NCI-H2196 (cell line): ENCODE measurements around the gene AARSD1.
A peak's percentile ranks its signal among the peaks of the same experiment; 100 is the strongest.
"Not testable (repeated sequence)": the region's sequence is repeated elsewhere in the genome, so short reads cannot be mapped to it uniquely, and the experiment has no call there.

Experiments
- DNase-seq: peaks from one replicate; lab custom pipeline; 2025; ENCODE audit not compliant: unreplicated experiment; lab: John Stamatoyannopoulos, UW

AARSD1 gene

DNA sequence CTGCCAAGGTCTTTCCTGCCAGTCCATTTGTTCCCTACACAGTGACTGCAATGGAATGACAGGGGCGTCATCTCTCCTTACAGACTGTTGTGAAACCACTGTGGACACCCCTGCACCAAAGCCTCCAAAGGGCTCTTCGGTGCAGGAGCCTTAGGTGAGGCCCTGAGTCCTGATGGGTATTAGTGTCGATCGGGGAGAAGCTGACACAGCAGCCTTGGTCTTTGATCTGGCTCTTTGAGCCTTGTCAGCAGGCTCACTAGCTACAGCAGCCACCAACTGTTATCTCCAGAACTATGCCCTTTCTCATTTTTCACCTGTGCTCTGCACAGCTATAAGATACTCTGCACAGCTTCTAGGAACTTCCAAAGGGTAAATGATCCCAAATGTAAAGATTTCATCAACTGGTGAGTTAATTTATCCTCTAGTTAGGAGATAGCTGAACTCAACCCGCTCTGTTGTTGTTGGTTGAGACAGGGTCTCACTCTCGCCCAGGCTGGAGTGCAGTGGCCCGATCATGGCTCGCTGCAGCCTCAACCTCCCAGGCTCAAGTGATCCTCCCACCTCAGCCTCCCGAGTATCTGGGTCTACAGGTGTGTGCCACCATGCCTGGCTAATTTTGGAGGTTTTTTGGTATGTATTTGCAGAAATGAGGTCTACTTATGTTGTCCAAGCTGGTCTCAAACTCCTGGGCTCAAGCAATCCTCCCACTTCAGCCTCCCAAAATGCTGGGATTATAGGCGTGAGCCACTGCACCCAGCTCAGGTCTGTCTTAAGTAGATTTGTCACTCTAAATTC, 44.0 kb downstream of the AARSD1 start:
- DNase-seq: no peak

- DNase-seq: not testable (repeated sequence)
Measured at GRCh38 chr17:42919522-42920077, 44.7 kb downstream of the AARSD1 start.

GRCh38 chr17:42918902-42919521, 45.2 kb downstream of the AARSD1 start:
- peak; percentile 24 for DNase-seq

DNA sequence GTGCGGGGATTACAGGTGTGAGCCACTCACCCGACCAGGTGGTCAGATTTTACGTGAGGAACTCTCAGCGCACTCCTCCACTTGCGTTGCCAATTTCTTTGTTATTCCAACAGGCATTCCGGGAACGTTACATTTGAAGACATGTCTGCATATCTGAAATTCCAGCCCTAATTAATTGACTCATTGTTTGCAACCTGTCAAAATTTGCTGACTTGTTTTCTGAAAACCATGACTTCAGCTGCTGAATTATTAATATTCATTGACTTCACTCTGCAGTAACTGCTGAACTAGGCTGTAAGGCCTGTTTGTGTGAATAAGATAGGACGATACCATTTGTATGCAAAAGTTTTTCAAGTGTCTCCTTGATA, 47.0 kb downstream of the AARSD1 start:
- DNase-seq: no peak

DNA sequence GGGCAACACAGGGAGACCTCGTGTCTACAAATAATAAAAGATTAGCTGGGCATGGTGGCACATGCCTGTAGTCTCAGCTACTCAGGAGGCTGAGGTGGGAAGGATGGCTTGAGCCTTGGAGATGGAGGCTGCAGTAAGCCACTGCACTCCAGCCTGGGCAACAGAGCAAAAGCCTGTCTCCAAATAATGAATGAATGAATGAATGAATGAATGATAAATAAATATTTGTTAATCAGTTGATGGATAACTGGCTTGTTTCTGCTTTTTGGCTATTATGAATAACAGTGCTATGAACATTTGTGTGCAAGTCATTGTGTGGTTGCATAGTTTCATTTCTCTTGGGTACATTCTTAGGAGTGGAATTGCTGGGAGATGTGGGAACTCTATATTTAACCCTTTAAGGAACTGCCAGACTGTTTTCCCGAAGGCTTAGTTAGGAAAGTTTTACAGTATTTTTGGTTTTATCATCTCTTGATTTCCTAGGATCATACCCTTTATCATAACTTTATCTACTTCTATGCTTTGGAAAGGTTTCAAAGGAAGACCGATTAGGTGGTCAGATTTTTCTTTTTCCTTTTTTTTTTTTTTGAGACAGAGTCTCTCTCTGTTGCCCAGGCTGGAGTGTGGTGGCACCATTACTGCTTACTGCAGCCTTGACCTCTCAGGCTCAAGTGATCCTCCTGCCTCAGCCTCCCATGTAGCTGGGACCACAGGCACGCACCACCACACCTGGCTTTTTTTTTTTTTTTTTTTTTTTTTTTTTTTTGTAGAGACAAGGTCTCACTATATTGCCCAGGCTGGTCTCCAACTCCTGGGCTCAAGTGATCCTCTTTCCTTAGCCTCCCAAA, 47.6 kb downstream of the AARSD1 start:
- not testable (repeated sequence) for DNase-seq

DNA sequence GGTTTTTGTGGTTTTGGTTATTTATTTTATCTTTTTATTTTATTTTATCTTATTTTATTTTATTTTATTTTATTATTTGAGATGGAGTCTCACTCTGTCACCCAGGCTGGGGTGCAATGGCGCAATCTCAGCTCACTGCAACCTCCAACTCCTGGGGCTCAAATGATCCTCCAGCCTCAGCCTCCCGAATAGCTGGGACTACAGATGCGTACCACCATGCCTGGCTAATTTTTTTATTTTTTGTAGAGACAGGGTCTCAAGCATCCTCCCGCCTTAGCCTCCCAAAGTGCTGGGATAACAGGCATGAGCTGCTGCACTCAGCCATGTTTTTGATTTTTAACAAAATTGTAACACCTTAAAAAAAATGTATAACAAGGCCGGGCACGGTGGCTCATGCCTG, 49.0 kb downstream of the AARSD1 start:
- DNase-seq: not testable (repeated sequence)

GRCh38 chr17:42913981-42914617, 50.2 kb downstream of the AARSD1 start:
- no peak for DNase-seq

DNA sequence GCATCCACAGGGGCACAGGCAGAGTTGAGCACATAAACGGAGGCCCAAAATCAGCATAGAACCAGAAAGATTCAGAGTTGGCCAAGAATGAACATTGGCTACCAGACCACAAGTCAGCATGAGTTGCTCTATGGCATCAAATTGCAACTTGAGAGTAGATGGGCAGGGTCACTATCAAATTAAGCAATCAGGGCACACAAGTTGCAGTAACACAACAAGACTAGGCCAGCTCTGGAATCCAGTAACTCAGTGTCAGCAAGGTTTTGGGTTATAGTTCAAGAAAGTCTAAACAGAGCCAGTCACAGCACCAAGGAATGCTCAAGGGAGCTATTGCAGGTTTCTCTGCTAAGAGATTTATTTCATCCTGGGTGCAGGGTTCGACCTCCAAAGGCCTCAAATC, 50.7 kb downstream of the AARSD1 start:
- no peak for DNase-seq

DNA sequence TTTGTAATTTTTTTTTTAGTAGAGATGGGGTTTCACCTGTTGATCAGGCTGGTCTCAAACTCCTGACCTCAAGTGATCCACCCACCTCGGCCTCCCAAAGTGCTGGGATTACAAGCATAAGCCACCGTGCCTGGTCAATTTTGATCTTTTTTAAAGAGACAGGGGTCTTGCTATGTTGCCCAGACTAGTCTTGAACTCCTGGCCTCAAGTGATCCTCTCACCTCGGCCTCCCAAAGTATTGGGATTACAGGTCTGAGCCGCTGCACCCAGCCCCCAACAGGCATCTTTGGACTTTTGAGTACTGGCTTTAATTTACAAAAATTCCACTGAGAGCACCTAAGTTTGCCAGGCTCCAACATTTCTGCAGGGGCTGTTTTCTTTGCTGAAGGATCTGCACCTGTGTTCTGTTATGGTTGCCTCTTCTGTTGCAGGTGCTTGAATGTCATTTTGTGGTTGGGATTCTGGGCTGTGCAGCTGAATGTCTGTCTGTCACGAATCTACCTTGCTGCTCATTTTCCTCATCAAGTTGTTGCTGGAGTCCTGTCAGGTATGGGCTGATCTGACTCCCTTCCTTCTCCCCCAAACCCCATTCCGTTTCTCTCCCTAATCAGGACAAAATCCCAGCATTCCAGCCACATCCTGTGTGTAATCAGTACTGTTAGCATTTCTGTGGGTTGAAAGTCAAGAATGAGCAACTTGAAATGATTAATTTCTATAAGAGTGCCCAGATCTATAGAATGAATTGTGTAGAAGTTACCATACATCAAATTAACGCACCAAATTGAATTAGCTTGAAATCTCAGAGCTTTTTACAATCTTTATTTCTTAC, 55.2 kb downstream of the AARSD1 start:
- no peak for DNase-seq

- no peak for DNase-seq
Measured at GRCh38 chr17:42906772-42907446, 57.3 kb downstream of the AARSD1 start.

- DNase-seq: no peak
Measured at GRCh38 chr17:42904110-42904469, 60.2 kb downstream of the AARSD1 start.

GRCh38 chr17:42901535-42902229, 62.6 kb downstream of the AARSD1 start:
- DNase-seq: no peak
